Fibroblast of villous mesenchyme (primary cell): Measurements from ENCODE around the gene ZNF695. TPM values are rescaled to one million over a fixed set of nuclear protein-coding genes. Genes with fewer than 3 reads are reported as not detected.

Experiments
- DNase-seq: peaks from one replicate; pipeline ENCODE4 v3.0.0-alpha.2; 2010; ENCODE audit warnings: low read depth
- H3K4me3 ChIP-seq: 2 replicates; pipeline ENCODE4 v1.5.1; 2011; ENCODE audit warnings: low read depth, mild to moderate bottlenecking, low read length
- CTCF ChIP-seq: IDR thresholded peaks from 2 replicates; pipeline ENCODE4 v1.5.1; 2012; ENCODE audit warnings: low read depth, mild to moderate bottlenecking, low read length; ENCODE audit not compliant: insufficient read depth
- total RNA-seq: library from RNA; depleted of rRNA; stranded (reverse); fragments of >200 nt; gene quantifications from 2 replicates; pipeline ENCODE4 v1.2.3, GENCODE V29; 2012

The ZNF695 gene
- 1.3 and 2.6 TPM in 2 replicates for total RNA-seq

- no peak for TF ChIP-seq CTCF
- peak within 1 kb of the TSS; percentile 70 for H3K4me3 ChIP-seq
- peak; percentile 92 for DNase-seq
Observed at GRCh38 chr1:247007511-247008405, at the start of gene ZNF695. TSS of gene ZNF695 (minus strand) at chr1:247008057. CDS start at chr1:247007908, 149 bp downstream.

GRCh38 chr1:247056071-247056470 lies 48.2 kb upstream of the ZNF695 start:
- TF ChIP-seq CTCF: no peak
- no peak overlapping the region for H3K4me3 ChIP-seq
- DNase-seq: peak; percentile 54

GRCh38 chr1:247054992-247055415 lies 47.1 kb upstream of the ZNF695 start:
- no peak for TF ChIP-seq CTCF
- no peak overlapping the region for H3K4me3 ChIP-seq
- peak; percentile 12 for DNase-seq

- no peak overlapping the region for H3K4me3 ChIP-seq
- TF ChIP-seq CTCF: no peak
- no peak for DNase-seq
Observed at GRCh38 chr1:247047702-247048101, 39.8 kb upstream of the ZNF695 start.

- no peak for TF ChIP-seq CTCF
- no peak overlapping the region for H3K4me3 ChIP-seq
- no peak for DNase-seq
Observed at GRCh38 chr1:247047260-247047659, 39.4 kb upstream of the ZNF695 start.

- H3K4me3 ChIP-seq: no peak overlapping the region
- TF ChIP-seq CTCF: no peak
- DNase-seq: no peak
Observed at GRCh38 chr1:247043406-247043805, 35.5 kb upstream of the ZNF695 start.
